Natural killer cell (primary cell): ENCODE data around the gene DNASE1L3. TPM values are rescaled to one million over a fixed set of nuclear protein-coding genes. Genes with fewer than 3 reads are reported as not detected.

Experiments
- ATAC-seq, 3 donors: fragments of 150-1000 bp in 2 of 3; fragments of 200-7000 bp in 1 of 3; cut with Tn5 transposase; 1 replicate in 1 of 3; 2 replicates in 2 of 3; pipeline ENCODE4 v1.10.0; 2021; ENCODE audit warnings: mild to moderate bottlenecking in 2 of 3, moderate library complexity in 2 of 3
- DNase-seq, 2 donors: peaks; one replicate each; pipeline versions ENCODE4 v3.0.0 to v3.0.0-alpha.2; 2013 to 2021; ENCODE audit warnings: mixed read lengths in 1 of 2
- H3K27ac ChIP-seq: one replicate; pipeline ENCODE4 v1.5.1; 2013; ENCODE audit warnings: mild to moderate bottlenecking, low read length
- H3K27me3 ChIP-seq: one replicate; pipeline ENCODE4 v1.6.1; 2013; ENCODE audit warnings: low read length; ENCODE audit not compliant: control insufficient read depth, insufficient read depth
- H3K36me3 ChIP-seq: one replicate; pipeline ENCODE4 v1.6.1; 2013; ENCODE audit warnings: low read length; ENCODE audit not compliant: control insufficient read depth, insufficient read depth
- H3K4me1 ChIP-seq: one replicate; pipeline ENCODE4 v1.6.1; 2013; ENCODE audit warnings: low read length; ENCODE audit not compliant: control insufficient read depth, insufficient read depth
- H3K4me3 ChIP-seq: one replicate; pipeline ENCODE4 v1.5.1; 2013; ENCODE audit warnings: low read length
- H3K9me3 ChIP-seq: one replicate; pipeline ENCODE4 v1.6.1; 2013; ENCODE audit warnings: low read length; ENCODE audit not compliant: control insufficient read depth, insufficient read depth
- H3K27ac Mint-ChIP-seq, 2 donors: one replicate each; pipeline ENCODE4 v1.8.0; 2022; ENCODE audit warnings: mild to moderate bottlenecking in 2 of 2, mixed read lengths in 2 of 2, moderate library complexity in 1 of 2
- H3K27me3 Mint-ChIP-seq, 2 donors: one replicate each; pipeline ENCODE4 v1.8.0; 2022; ENCODE audit warnings: low read depth in 2 of 2, mixed read lengths in 2 of 2
- H3K36me3 Mint-ChIP-seq: one replicate; pipeline ENCODE4 v1.8.0; 2022; ENCODE audit warnings: mixed read lengths
- H3K4me1 Mint-ChIP-seq, 2 donors: one replicate each; pipeline ENCODE4 v1.8.0; 2022; ENCODE audit warnings: mixed read lengths in 2 of 2
- H3K4me3 Mint-ChIP-seq: one replicate; pipeline ENCODE4 v1.8.0; 2022; ENCODE audit warnings: mild to moderate bottlenecking, moderate library complexity, mixed read lengths
- H3K9me3 Mint-ChIP-seq, 2 donors: one replicate each; pipeline ENCODE4 v1.8.0; 2022; ENCODE audit warnings: mixed read lengths in 2 of 2
- WGBS: methylation state at CpG from one replicate; pipeline ENCODE4 v1.1.7; 2013; ENCODE audit warnings: missing lambda C conversion rate; ENCODE audit not compliant: insufficient coverage; 5-methylcytosine and 5-hydroxymethylcytosine counted together
- intact Hi-C: fragments of 100-400 bp; cut with micrococcal nuclease; formaldehyde crosslinking; loops from one replicate; pipeline ENCODE4 v1.14.2; 2022
- total RNA-seq, 4 donors: library from RNA; stranded (reverse); fragments of 120-200 nt in 1 of 4; gene quantifications; one replicate each; pipeline versions ENCODE4 v1.2.3 to v1.2.4, GENCODE V29; 2013 to 2022
- TF ChIP-seq, protein P1 (sequence below): fragments of 200-600 bp; IDR thresholded peaks from one replicate; pipeline ENCODE4 v1.8.0; 2022; ENCODE audit warnings: antibody characterized with exemption

The DNASE1L3 gene
- total RNA-seq, 3 donors from 2014 or later (not counting 1 experiment from before 2014, with no cell fraction given), result 1.3 TPM; not detected in 2

DNA sequence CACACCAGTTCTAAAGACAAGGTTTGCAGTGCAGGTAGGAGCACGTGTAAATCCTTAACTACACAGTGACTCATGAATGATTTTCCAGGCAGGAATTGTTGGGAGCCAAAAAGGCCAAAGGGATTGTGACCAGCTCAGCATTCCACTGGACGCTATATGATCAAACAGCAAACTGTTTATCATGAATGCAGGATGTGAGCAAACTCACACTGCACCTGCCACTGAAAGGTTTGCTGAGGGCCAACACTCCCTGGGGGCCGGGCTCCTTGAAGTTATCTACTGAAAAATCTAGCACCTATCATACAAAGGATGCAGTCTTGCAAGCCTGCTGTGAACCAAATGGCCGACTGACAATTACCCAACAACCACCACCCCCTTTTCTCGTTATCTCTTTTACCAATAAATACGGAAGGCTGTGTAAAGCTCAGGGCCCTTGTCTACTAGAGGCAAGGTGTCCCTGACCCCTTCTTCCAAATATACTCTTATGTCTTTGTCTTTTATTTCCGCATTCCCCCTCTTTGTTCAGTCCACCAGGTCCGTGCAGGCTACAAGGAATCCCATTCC, 11.5 kb upstream of the DNASE1L3 start:
- no peaks in the 10 kb centered on the region for H3K9me3 Mint-ChIP-seq
- Histone ChIP-seq H3K27ac (no peak overlapping the region), H3K27me3 (no peaks in the 10 kb centered on the region), H3K4me3 (no peak overlapping the region), H3K36me3 (no peaks in the 10 kb centered on the region), H3K4me1 (peaks cover 4% of the 10 kb centered on the region), H3K9me3 (no peaks in the 10 kb centered on the region)
- H3K36me3 Mint-ChIP-seq, result no peaks in the 10 kb centered on the region
- H3K4me1 Mint-ChIP-seq, result peaks cover 4% of the 10 kb centered on the region in 2 donors
- TF ChIP-seq, protein P1, sequence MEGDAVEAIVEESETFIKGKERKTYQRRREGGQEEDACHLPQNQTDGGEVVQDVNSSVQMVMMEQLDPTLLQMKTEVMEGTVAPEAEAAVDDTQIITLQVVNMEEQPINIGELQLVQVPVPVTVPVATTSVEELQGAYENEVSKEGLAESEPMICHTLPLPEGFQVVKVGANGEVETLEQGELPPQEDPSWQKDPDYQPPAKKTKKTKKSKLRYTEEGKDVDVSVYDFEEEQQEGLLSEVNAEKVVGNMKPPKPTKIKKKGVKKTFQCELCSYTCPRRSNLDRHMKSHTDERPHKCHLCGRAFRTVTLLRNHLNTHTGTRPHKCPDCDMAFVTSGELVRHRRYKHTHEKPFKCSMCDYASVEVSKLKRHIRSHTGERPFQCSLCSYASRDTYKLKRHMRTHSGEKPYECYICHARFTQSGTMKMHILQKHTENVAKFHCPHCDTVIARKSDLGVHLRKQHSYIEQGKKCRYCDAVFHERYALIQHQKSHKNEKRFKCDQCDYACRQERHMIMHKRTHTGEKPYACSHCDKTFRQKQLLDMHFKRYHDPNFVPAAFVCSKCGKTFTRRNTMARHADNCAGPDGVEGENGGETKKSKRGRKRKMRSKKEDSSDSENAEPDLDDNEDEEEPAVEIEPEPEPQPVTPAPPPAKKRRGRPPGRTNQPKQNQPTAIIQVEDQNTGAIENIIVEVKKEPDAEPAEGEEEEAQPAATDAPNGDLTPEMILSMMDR, result no peak
- 73% methylated on average over 8 of the region's 8 CpGs for WGBS
- H3K4me3 Mint-ChIP-seq, result no peak overlapping the region
- peaks cover 3 to 5% of the 10 kb centered on the region in 2 donors for H3K27me3 Mint-ChIP-seq
- ATAC-seq (peak in 1 of 3 donors; percentile 19), DNase-seq (no peak)
- no peak overlapping the region for H3K27ac Mint-ChIP-seq
- intact Hi-C loops, result no loop called here

GRCh38 chr3:58218904-58219303, 8.1 kb upstream of the DNASE1L3 start:
- Histone ChIP-seq H3K4me1 (peaks cover 23% of the 10 kb centered on the region), H3K9me3 (no peaks in the 10 kb centered on the region), H3K36me3 (no peaks in the 10 kb centered on the region), H3K27me3 (no peaks in the 10 kb centered on the region), H3K27ac (no peak overlapping the region), H3K4me3 (no peak overlapping the region)
- no peaks in the 10 kb centered on the region for H3K9me3 Mint-ChIP-seq
- intact Hi-C loops, result loop anchor here (5.0 kb wide), 2 partner anchors 212 to 822 kb away; partner anchors contain the start of gene FLNB
- no peak overlapping the region for H3K4me3 Mint-ChIP-seq
- no peak overlapping the region for H3K27ac Mint-ChIP-seq
- H3K27me3 Mint-ChIP-seq, result peaks cover 0 to 2% of the 10 kb centered on the region in 2 donors
- H3K4me1 Mint-ChIP-seq, result peaks cover 8 to 14% of the 10 kb centered on the region in 2 donors
- no peak for DNase-seq
- no peak for ATAC-seq
- TF ChIP-seq, protein P1, result no peak
- H3K36me3 Mint-ChIP-seq, result no peaks in the 10 kb centered on the region
- no CpG with 5 or more reads among the region's 1 CpG for WGBS

DNA sequence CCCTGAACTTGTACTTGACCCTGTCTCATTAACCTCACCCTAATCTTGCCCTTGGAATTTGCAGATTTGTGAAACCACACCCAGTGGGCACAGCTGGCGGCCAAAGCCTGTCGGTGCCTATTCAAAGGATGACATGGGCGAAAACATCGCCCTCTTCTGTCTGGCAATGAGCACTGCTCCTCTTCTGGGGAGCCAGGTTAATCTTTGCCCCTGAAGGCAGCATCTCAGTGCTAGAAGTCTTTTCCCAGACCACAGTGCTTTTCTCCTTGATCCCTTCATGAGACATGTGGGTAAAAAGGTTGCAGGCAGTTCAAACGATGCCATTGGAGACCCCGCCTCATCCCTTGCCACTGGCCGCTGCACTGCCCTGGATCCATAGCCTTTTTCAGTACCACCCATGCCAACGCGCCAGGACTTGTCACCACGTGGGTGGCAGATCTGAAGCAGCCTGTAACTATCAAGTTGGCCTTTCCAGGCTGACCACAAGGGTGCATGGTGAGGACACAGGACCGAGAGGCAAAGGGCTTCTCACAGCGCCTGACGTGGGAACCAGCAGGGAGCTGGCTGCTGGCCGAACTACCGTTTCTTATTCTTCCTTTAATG, 6.5 kb upstream of the DNASE1L3 start:
- Histone ChIP-seq H3K9me3 (no peaks in the 10 kb centered on the region), H3K36me3 (no peaks in the 10 kb centered on the region), H3K4me1 (peaks cover 23% of the 10 kb centered on the region), H3K27ac (no peak overlapping the region), H3K27me3 (no peaks in the 10 kb centered on the region), H3K4me3 (no peak overlapping the region)
- peak; percentile 81 to 90 (median 83) for ATAC-seq
- Mint-ChIP-seq H3K27ac (peak overlapping the region in 1 of 2 donors; percentile 71), H3K4me3 (peak overlapping the region; percentile 60), H3K4me1 (peaks cover 8 to 14% of the 10 kb centered on the region in 2 donors), H3K36me3 (no peaks in the 10 kb centered on the region), H3K27me3 (peaks cover 0 to 2% of the 10 kb centered on the region in 2 donors), H3K9me3 (no peaks in the 10 kb centered on the region)
- intact Hi-C loops, result loop anchor here (2.0 to 5.0 kb wide), 3 partner anchors 41 to 820 kb away; partner anchors contain the start of gene FLNB
- peak; percentile 33 to 81 for DNase-seq
- TF ChIP-seq, protein P1, result peak; percentile 81
- WGBS, result 12% methylated on average over 14 of the region's 15 CpGs
